HG03175 (cell line): Measurements from ENCODE around the gene NAMPT.
"Not testable (repeated sequence)": the region's sequence is repeated elsewhere in the genome, so short reads cannot be mapped to it uniquely, and the experiment has no call there.

ENCODE experiments used
- ATAC-seq: cut with Tn5 transposase; IDR thresholded peaks from one replicate; pipeline ENCODE4 v1.9.1; 2021; ENCODE audit warnings: mild to moderate bottlenecking, moderate library complexity; ENCODE audit not compliant: unreplicated experiment

NAMPT gene

GRCh38 chr7:106236065-106236464 lies 48.7 kb downstream of the NAMPT start:
- ATAC-seq: no peak

DNA sequence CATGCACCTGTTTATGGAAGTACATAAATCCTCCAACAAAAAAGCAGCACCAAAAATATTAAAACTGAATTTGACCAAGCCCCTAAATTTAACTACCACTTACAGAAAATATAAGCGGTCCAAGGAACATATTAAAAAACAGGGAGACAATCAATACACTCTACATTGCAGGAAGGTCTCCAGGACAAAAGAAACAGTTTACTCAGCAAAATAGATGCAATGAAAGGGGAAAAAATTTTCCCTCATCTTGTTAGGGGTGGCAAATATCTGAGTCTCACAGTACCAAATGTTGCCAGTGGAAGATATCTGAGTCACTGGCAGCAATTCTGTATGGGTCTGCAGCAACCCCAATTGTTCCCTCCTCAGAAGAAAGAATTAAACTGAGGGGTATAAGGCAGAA lies 50.4 kb downstream of the NAMPT start:
- no peak for ATAC-seq

DNA sequence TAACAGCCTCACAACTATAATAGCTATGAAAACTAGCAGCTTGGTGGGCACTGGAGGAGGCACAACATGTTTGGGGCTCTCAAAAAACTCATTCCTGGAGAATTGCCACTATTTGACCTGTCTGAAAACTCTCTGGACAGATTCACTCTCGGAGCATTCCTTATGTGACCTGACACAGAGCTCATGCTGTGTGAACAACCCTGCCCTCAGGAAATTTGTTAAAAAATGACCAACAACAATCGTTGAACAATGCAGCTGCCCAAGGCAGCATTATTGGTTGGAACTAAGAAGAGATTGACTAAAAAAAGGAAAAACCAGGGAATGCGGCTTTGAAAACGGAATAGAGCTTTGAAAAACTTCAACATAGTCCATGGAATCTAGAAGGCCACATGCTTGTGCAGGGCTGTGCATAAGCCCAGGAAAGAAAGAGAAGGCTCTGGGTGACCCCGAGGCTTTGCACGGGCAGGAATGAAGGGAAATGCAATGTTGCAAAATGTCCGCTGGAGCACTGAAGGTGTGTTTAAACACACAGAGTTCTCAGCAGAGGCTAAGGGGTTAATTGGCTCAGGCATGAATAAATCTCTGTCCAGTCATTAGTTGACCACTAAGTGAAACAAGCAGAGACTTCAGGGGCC lies 52.8 kb downstream of the NAMPT start:
- no peak for ATAC-seq

DNA sequence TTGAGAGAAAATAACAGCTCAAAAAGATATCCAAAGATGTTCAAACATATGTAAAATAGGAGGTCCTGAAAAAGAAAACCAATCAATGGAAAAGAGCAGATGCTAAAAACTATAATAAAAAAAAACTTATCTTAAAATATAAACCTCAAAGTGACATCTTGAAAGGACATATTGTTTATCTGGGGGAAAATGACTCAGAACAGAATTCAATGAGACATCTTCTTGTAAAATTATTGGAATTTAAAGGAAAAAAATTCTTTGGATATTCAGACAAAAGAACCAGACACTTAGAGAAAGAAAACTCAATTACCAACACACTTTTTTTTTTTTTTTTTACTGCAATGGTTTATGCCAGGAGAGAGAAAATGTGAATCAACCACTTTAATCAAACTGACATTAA lies 58.9 kb downstream of the NAMPT start:
- no peak for ATAC-seq

- no peak for ATAC-seq
Measured at GRCh38 chr7:106224797-106225196, 60.0 kb downstream of the NAMPT start.

DNA sequence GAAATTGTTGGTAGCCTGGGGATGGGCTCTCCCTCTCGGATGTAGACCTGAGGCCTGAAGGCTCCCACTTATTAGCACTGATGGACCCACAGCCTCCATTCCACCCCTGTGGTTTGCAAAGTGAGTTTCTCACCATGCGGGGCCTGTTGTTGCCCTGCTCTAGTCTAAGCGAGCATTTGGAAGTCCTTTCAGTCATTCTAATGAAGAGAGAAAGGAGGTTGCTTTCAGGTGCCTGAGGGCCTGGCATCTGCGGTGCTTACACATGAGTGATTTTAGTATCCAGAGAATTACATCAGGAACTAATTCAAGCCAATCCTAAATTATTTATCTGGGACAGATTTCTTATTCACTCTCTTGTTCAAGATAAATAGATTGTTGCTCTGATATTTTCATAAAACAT lies 61.6 kb downstream of the NAMPT start:
- no peak for ATAC-seq

DNA sequence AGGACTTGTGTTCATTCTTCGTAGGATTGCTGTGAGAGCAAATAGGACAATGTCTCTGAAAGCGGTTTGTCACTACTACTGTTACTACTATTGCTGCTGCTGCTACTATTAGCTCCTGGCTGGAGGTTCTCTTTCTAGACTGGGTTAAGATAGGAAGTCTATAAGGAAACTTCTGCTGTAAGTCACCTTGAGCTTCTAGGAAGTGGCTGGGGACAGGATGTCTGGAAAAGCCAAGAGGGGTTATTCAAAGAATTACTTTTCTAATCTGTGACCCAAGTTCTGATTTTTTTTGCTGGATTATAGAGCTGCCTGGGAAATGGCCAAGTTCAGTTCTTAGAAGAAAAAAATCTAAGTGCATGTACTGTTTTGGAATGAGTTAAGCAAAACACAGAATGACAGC lies 62.2 kb downstream of the NAMPT start:
- ATAC-seq: no peak

- no peak for ATAC-seq
Measured at GRCh38 chr7:106220307-106220706, 64.5 kb downstream of the NAMPT start.

- no peak for ATAC-seq
Measured at GRCh38 chr7:106219170-106219569, 65.6 kb downstream of the NAMPT start.

- no peak for ATAC-seq
Measured at GRCh38 chr7:106218546-106218945, 66.2 kb downstream of the NAMPT start.

DNA sequence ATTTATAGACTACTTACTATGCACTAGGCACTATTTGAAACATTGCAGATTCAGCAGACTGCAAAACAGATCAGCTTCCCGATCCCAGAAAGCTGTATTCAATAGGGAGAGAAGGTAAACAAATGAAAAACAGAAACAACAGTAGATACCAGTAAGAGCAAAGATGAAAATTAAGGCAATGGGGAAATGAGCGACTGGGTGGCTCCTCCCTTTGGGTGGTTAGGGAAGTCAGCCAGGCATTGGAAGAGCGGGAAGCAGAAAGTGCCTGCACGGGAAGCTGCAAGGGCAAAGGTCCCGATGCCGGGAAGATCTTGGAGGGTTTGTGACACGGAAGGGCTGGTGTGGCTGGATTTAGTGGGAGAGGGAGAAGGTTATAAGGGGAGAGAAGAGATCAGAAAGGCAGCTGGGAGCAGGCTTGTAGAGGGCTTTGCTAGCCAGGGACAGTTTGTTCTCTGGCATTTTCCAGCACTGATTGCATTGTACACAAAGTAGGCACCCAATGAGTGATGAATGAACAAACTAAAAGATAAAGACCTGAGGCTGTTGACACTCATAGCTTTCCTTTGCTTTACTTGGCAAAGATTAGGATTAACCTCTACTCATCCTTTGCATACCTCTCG lies 67.8 kb downstream of the NAMPT start:
- ATAC-seq: no peak

DNA sequence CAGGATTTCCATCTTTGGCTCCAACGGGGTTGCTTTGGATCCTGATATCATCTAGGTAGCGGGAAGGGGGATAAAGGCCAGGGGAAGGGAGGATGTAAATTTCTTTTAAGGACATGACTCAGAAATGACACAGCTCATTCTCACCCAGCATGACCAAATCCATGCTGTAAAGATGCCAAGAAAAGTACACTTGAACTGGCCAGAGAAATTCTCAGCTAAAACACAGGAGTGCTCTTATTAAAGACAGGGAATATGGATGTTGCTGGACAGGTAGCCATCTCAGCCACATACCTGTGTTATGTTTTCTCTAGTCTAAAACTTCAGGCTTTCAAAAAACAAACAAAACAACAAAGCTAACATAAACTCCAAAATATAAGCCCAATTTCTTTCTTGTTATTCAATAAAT lies 68.3 kb downstream of the NAMPT start:
- ATAC-seq: no peak

- ATAC-seq: no peak
Measured at GRCh38 chr7:106215868-106216516, 68.8 kb downstream of the NAMPT start.

GRCh38 chr7:106208944-106209343 lies 75.8 kb downstream of the NAMPT start:
- ATAC-seq: not testable (repeated sequence)

GRCh38 chr7:106206826-106207541 lies 77.8 kb downstream of the NAMPT start:
- ATAC-seq: no peak

DNA sequence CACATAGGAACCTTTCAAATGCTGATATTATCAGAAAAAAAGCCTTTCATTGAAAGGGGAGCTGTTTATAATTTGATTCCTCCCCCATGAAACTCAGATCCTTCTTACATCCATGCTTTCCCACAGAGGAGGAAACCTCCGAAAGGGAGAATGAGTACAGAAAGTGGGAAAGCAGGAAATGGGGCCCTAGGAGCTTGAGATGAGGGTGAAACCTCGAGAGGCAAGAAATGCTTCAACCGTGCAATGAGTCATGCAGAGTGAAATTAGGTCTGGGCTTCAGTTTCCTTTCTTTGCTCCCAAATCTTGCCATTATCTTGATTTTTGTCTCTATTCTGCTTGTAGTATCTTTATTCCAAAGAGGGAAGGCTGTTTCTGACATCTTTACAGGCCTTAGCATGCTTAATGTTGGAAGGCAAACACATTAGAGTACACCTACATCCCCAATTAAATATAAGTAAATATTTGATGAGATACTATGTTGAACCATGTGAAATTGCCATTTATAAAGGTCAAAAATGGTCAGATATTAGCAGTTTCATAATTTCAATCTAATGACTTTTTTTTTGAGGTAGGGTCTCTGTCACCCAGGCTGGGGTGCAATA lies 79.1 kb downstream of the NAMPT start:
- ATAC-seq: no peak

GRCh38 chr7:106203473-106203872 lies 81.3 kb downstream of the NAMPT start:
- ATAC-seq: no peak

GRCh38 chr7:106201164-106201563 lies 83.6 kb downstream of the NAMPT start:
- ATAC-seq: no peak

GRCh38 chr7:106199813-106200364 lies 84.9 kb downstream of the NAMPT start:
- ATAC-seq: no peak

DNA sequence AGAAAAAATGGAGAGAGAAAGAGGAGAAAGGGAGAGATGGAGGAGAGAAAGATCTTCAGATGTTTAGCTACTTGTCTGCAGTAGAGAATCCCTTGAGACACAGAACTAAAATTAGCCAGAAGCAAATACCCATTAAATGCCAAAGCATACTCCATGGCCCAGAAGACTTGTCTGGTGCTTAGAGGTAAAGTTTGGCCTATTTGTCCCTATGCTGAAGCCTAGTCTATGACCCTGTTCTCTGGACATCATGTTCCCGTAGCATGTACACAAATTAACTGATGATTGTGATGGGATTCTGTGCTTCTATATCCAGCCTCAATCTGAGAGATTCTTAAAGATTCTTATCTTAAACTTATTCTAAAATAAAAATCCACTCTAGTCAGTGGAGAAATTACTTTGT lies 85.8 kb downstream of the NAMPT start:
- no peak for ATAC-seq
